ENCODE measurements around the gene PIK3R5.

GRCh38 chr17:8921147-8921546, 44.4 kb downstream of the PIK3R5 start:
- TF ChIP-seq ZNF263 (CRISPR knock-in tag; IDR thresholded peaks at IDR 0.05; ENCODE audit: low read depth) (no peak), CTCF (IDR thresholded peaks at IDR 0.05) (no peak), JUN (CRISPR knock-in tag; IDR thresholded peaks at IDR 0.05) (no peak), ELF4 (CRISPR knock-in tag; IDR thresholded peaks at IDR 0.05; ENCODE audit: low read depth) (no peak), ESRRA (CRISPR knock-in tag; IDR thresholded peaks at IDR 0.05; ENCODE audit: borderline replicate concordance) (no peak), FOXJ3 (CRISPR knock-in tag; IDR thresholded peaks at IDR 0.05; ENCODE audit: borderline replicate concordance) (no peak)
- TF ChIP-seq, protein P1, sequence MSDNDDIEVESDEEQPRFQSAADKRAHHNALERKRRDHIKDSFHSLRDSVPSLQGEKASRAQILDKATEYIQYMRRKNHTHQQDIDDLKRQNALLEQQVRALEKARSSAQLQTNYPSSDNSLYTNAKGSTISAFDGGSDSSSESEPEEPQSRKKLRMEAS (CRISPR knock-in tag; IDR thresholded peaks at IDR 0.05), result no peak
- TF ChIP-seq, protein P2, sequence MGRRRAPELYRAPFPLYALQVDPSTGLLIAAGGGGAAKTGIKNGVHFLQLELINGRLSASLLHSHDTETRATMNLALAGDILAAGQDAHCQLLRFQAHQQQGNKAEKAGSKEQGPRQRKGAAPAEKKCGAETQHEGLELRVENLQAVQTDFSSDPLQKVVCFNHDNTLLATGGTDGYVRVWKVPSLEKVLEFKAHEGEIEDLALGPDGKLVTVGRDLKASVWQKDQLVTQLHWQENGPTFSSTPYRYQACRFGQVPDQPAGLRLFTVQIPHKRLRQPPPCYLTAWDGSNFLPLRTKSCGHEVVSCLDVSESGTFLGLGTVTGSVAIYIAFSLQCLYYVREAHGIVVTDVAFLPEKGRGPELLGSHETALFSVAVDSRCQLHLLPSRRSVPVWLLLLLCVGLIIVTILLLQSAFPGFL (CRISPR knock-in tag; IDR thresholded peaks at IDR 0.05; ENCODE audit: borderline replicate concordance), result no peak
- TF ChIP-seq, protein P3, sequence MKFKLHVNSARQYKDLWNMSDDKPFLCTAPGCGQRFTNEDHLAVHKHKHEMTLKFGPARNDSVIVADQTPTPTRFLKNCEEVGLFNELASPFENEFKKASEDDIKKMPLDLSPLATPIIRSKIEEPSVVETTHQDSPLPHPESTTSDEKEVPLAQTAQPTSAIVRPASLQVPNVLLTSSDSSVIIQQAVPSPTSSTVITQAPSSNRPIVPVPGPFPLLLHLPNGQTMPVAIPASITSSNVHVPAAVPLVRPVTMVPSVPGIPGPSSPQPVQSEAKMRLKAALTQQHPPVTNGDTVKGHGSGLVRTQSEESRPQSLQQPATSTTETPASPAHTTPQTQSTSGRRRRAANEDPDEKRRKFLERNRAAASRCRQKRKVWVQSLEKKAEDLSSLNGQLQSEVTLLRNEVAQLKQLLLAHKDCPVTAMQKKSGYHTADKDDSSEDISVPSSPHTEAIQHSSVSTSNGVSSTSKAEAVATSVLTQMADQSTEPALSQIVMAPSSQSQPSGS (CRISPR knock-in tag; IDR thresholded peaks at IDR 0.05; ENCODE audit: borderline replicate concordance, low read depth), result no peak

Data from WTC11 (cell line).